Measurements from ENCODE around the gene UBL7. TPM values are rescaled to one million over a fixed set of nuclear protein-coding genes. Genes with fewer than 3 reads are reported as not detected.

UBL7 gene
- total RNA-seq, 1 experiment from 2014 or later = 65.3 TPM

DNA sequence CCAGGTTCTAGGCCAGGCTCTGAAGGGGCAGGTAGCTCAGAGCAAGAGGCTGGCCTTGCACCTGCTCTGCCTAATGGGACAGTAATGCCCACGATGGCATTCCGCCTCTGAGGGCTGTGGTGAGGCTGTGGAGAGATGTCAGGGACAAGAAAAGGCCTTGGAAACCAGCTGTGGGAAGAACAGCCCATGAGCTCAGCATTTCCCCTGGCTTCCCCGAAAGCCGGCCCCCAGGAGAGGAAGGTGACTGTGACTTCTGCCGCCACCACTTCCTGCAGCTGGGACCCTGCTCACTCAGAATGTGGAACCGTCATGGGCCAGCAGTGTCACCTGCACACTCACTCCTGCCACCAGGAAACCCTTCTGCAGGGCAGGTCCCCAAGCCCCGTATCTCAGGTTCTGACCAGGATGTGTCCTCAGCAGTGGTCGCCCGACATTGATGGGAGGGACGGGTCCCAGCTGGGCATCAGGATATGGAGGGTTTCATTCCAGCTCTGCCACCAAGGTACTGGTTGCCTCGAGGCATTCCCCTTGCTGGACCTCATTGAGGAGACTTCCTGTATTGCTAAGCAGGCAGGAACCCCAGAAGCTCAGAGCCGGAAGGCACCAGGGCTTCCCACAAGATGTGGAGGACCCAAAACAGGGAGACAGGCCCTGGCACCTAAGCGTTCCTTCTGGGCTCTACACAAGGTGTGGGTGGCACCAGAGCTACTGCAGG lies 57.9 kb downstream of the UBL7 start:
- H3K27me3 ChIP-seq (ENCODE audit: insufficient read depth, low read length) = no peaks in the 10 kb centered on the region
- no peaks in the 10 kb centered on the region for H4K20me1 ChIP-seq (ENCODE audit: insufficient read depth)
- no peak overlapping the region for H3K27ac ChIP-seq (ENCODE audit: low read depth, low read length)
- no peak overlapping the region for H3K4me3 ChIP-seq (replicated peaks in 1 of 2; ENCODE audit: low read depth in 1 of 2, low read length in 2 of 2)
- DNase-seq (ENCODE audit: low read depth, low spot score) = no peak
- intact Hi-C loops (cut with micrococcal nuclease) = no loop called here
- H2AFZ ChIP-seq (ENCODE audit: low read depth, low read length, poor library complexity, severe bottlenecking) = no peak overlapping the region
- H3K9ac ChIP-seq (ENCODE audit: low read length) = no peak overlapping the region
- peaks cover 52 to 81% of the 10 kb centered on the region in 2 experiments for H3K4me1 ChIP-seq (ENCODE audit: control insufficient read depth in 1 of 2, insufficient read depth in 2 of 2, low read length in 2 of 2)
- BruUV-seq (replicated peaks) = no TSS peak
- H3K9me2 ChIP-seq (ENCODE audit: insufficient read depth) = no peaks in the 10 kb centered on the region
- ChIA-PET POLR2A (interaction anchor here (0.6 kb wide), 1 partner anchor 621 kb away, joined by 3 read pairs; no protein-coding TSS in a partner anchor), RAD21 (ENCODE audit: low non-redundant PET in 1 of 2, low total read pairs in 2 of 2, uncharacterized antibody in 2 of 2, unreplicated experiment in 2 of 2) (no interaction called here), CTCF (no interaction called here)
- H3K9me3 ChIP-seq (ENCODE audit: control insufficient read depth in 1 of 2, insufficient read depth in 1 of 2, low read depth in 1 of 2, low read length in 2 of 2) = no peaks in the 10 kb centered on the region
- TF ChIP-seq, protein P1, sequence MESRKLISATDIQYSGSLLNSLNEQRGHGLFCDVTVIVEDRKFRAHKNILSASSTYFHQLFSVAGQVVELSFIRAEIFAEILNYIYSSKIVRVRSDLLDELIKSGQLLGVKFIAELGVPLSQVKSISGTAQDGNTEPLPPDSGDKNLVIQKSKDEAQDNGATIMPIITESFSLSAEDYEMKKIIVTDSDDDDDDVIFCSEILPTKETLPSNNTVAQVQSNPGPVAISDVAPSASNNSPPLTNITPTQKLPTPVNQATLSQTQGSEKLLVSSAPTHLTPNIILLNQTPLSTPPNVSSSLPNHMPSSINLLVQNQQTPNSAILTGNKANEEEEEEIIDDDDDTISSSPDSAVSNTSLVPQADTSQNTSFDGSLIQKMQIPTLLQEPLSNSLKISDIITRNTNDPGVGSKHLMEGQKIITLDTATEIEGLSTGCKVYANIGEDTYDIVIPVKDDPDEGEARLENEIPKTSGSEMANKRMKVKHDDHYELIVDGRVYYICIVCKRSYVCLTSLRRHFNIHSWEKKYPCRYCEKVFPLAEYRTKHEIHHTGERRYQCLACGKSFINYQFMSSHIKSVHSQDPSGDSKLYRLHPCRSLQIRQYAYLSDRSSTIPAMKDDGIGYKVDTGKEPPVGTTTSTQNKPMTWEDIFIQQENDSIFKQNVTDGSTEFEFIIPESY (IDR thresholded peaks at IDR 0.05; ENCODE audit: extremely low read depth, insufficient replicate concordance, low read length) = no peak
- TF ChIP-seq, protein P2, sequence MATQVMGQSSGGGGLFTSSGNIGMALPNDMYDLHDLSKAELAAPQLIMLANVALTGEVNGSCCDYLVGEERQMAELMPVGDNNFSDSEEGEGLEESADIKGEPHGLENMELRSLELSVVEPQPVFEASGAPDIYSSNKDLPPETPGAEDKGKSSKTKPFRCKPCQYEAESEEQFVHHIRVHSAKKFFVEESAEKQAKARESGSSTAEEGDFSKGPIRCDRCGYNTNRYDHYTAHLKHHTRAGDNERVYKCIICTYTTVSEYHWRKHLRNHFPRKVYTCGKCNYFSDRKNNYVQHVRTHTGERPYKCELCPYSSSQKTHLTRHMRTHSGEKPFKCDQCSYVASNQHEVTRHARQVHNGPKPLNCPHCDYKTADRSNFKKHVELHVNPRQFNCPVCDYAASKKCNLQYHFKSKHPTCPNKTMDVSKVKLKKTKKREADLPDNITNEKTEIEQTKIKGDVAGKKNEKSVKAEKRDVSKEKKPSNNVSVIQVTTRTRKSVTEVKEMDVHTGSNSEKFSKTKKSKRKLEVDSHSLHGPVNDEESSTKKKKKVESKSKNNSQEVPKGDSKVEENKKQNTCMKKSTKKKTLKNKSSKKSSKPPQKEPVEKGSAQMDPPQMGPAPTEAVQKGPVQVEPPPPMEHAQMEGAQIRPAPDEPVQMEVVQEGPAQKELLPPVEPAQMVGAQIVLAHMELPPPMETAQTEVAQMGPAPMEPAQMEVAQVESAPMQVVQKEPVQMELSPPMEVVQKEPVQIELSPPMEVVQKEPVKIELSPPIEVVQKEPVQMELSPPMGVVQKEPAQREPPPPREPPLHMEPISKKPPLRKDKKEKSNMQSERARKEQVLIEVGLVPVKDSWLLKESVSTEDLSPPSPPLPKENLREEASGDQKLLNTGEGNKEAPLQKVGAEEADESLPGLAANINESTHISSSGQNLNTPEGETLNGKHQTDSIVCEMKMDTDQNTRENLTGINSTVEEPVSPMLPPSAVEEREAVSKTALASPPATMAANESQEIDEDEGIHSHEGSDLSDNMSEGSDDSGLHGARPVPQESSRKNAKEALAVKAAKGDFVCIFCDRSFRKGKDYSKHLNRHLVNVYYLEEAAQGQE (IDR thresholded peaks at IDR 0.05; ENCODE audit: low read depth) = no peak
- no peak for TF ChIP-seq JUND (IDR thresholded peaks at IDR 0.05)
- TF ChIP-seq POLR2A (IDR thresholded peaks at IDR 0.05; ENCODE audit: borderline replicate concordance, extremely low read depth, insufficient read depth, insufficient read length) = no peak
- no peak for TF ChIP-seq SP1 (IDR thresholded peaks at IDR 0.05; ENCODE audit: low read depth)
- TF ChIP-seq EZH2phosphoT487 (IDR thresholded peaks at IDR 0.05; ENCODE audit: borderline replicate concordance) = no peak
- TF ChIP-seq, protein P3, sequence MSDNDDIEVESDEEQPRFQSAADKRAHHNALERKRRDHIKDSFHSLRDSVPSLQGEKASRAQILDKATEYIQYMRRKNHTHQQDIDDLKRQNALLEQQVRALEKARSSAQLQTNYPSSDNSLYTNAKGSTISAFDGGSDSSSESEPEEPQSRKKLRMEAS (IDR thresholded peaks at IDR 0.05) = no peak
- TF ChIP-seq ZNF274 (IDR thresholded peaks at IDR 0.05; ENCODE audit: low read depth, low read length) = no peak
- TF ChIP-seq EZH2 (IDR thresholded peaks at IDR 0.05) = no peak
- no peak for TF ChIP-seq CBX3 (IDR thresholded peaks at IDR 0.05; ENCODE audit: low read depth)
- no peak for TF ChIP-seq ZFX (IDR thresholded peaks at IDR 0.05)
- TF ChIP-seq FOSL1 (IDR thresholded peaks at IDR 0.05; ENCODE audit: low read depth) = no peak
- no peak for TF ChIP-seq EGR1 (IDR thresholded peaks at IDR 0.05; ENCODE audit: low read depth)
- TF ChIP-seq, protein P4, sequence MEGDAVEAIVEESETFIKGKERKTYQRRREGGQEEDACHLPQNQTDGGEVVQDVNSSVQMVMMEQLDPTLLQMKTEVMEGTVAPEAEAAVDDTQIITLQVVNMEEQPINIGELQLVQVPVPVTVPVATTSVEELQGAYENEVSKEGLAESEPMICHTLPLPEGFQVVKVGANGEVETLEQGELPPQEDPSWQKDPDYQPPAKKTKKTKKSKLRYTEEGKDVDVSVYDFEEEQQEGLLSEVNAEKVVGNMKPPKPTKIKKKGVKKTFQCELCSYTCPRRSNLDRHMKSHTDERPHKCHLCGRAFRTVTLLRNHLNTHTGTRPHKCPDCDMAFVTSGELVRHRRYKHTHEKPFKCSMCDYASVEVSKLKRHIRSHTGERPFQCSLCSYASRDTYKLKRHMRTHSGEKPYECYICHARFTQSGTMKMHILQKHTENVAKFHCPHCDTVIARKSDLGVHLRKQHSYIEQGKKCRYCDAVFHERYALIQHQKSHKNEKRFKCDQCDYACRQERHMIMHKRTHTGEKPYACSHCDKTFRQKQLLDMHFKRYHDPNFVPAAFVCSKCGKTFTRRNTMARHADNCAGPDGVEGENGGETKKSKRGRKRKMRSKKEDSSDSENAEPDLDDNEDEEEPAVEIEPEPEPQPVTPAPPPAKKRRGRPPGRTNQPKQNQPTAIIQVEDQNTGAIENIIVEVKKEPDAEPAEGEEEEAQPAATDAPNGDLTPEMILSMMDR (IDR thresholded peaks at IDR 0.05 in 2 of 3, conservative IDR thresholded peaks at IDR 0.05 in 1 of 3; ENCODE audit: borderline replicate concordance in 1 of 3, insufficient read depth in 1 of 3, low read depth in 2 of 3, low read length in 2 of 3) = no peak
- TF ChIP-seq SIN3A (IDR thresholded peaks at IDR 0.05; ENCODE audit: low read depth) = no peak
- ATAC-seq = no peak
- no peaks in the 10 kb centered on the region for H3K79me2 ChIP-seq (ENCODE audit: insufficient read depth, low read length)
- H3K36me3 ChIP-seq (ENCODE audit: control insufficient read depth in 1 of 2, insufficient read depth in 2 of 2, low read length in 2 of 2) = no peaks in the 10 kb centered on the region
- no peak overlapping the region for H3K4me2 ChIP-seq (ENCODE audit: low read length)
